CD4-positive, alpha-beta T cell (primary cell): ENCODE results near the gene PIK3AP1. TPM values are rescaled to one million over a fixed set of nuclear protein-coding genes. Genes with fewer than 3 reads are reported as not detected.

ENCODE experiments used
- ATAC-seq: fragments of 200-7000 bp; cut with Tn5 transposase; one replicate; pipeline ENCODE4 v1.10.0; 2022; ENCODE audit warnings: mild to moderate bottlenecking; ENCODE audit not compliant: poor library complexity
- CTCF ChIA-PET: fragments of 350-600 bp; sonication (Branson Sonifier 250); formaldehyde crosslinking; loops from one replicate; lab custom pipeline; 2021; ENCODE audit warnings: antibody characterized with exemption, inconsistent platforms; lab: Charles Lee
- POLR2A ChIA-PET: fragments of 350-600 bp; sonication (Branson Sonifier 250); formaldehyde crosslinking; loops from one replicate; lab custom pipeline; 2021; ENCODE audit warnings: antibody characterized with exemption, inconsistent platforms; lab: Charles Lee
- DNase-seq, 14 experiments: peaks; one replicate each; pipeline ENCODE4 v3.0.0-alpha.2; 2013 to 2020; ENCODE audit warnings: mixed read lengths in 2 of 14
- H3K27ac ChIP-seq, 2 donors: one replicate each; pipeline versions ENCODE4 v1.5.1 to v1.7.0; 2013; ENCODE audit warnings: low read length in 2 of 2, low read depth in 1 of 2, mild to moderate bottlenecking in 1 of 2
- H3K27me3 ChIP-seq, 2 experiments: 1 replicate in 1 of 2; 2 replicates in 1 of 2; pipeline versions ENCODE4 v1.6.1 to v1.7.0; 2013; ENCODE audit warnings: low read length in 2 of 2, control low read depth in 1 of 2, mild to moderate bottlenecking in 1 of 2, moderate library complexity in 1 of 2; ENCODE audit not compliant: insufficient read depth in 2 of 2, control insufficient read depth in 1 of 2
- H3K36me3 ChIP-seq: one replicate; pipeline ENCODE4 v1.6.1; 2013; ENCODE audit warnings: low read length, control low read depth; ENCODE audit not compliant: insufficient read depth
- H3K4me1 ChIP-seq: one replicate; pipeline ENCODE4 v1.6.1; 2013; ENCODE audit warnings: low read length, control low read depth; ENCODE audit not compliant: insufficient read depth
- H3K4me3 ChIP-seq: one replicate; pipeline ENCODE4 v1.5.1; 2013; ENCODE audit warnings: mild to moderate bottlenecking, low read length, moderate library complexity
- H3K9me3 ChIP-seq, 2 experiments: 1 replicate in 1 of 2; 2 replicates in 1 of 2; pipeline versions ENCODE4 v1.6.1 to v1.7.0; 2013; ENCODE audit warnings: low read length in 2 of 2, mild to moderate bottlenecking in 2 of 2, control low read depth in 1 of 2, moderate library complexity in 1 of 2; ENCODE audit not compliant: control insufficient read depth in 1 of 2, insufficient read depth in 1 of 2
- H3K27ac Mint-ChIP-seq: one replicate; pipeline ENCODE4 v1.8.0; 2020; ENCODE audit warnings: mixed read lengths
- H3K27me3 Mint-ChIP-seq: one replicate; pipeline ENCODE4 v1.8.0; 2021; ENCODE audit warnings: mixed read lengths
- H3K36me3 Mint-ChIP-seq: one replicate; pipeline ENCODE4 v1.8.0; 2021; ENCODE audit warnings: low read depth, mixed read lengths
- H3K4me1 Mint-ChIP-seq: one replicate; pipeline ENCODE4 v1.8.0; 2021; ENCODE audit warnings: low read depth, mixed read lengths
- H3K4me3 Mint-ChIP-seq: one replicate; pipeline ENCODE4 v1.8.0; 2020; ENCODE audit warnings: mild to moderate bottlenecking, mixed read lengths
- H3K9me3 Mint-ChIP-seq: one replicate; pipeline ENCODE4 v1.8.0; 2020; ENCODE audit warnings: mixed read lengths
- CTCF ChIP-seq: fragments of 200-600 bp; IDR thresholded peaks from one replicate; pipeline ENCODE4 v1.8.0; 2022; ENCODE audit warnings: antibody characterized with exemption, mild to moderate bottlenecking
- intact Hi-C, 2 experiments: fragments of 100-400 bp; cut with DNase I in 1 of 2; cut with micrococcal nuclease in 1 of 2; formaldehyde crosslinking; loops; one replicate each; pipeline versions ENCODE4 v1.15.1 to v1.9.0; 2023 to 2025; cut with DNase I, micrococcal nuclease
- total RNA-seq, 174 experiments: library from RNA in 2 of 174; stranded (reverse) in 2 of 174; gene quantifications; one replicate each; pipeline ENCODE4 v1.2.3 and lab custom pipeline; 2021 to 2026

The PIK3AP1 gene
- total RNA-seq, 2 experiments from 2014 or later, result 0.58 to 0.59 TPM

DNA sequence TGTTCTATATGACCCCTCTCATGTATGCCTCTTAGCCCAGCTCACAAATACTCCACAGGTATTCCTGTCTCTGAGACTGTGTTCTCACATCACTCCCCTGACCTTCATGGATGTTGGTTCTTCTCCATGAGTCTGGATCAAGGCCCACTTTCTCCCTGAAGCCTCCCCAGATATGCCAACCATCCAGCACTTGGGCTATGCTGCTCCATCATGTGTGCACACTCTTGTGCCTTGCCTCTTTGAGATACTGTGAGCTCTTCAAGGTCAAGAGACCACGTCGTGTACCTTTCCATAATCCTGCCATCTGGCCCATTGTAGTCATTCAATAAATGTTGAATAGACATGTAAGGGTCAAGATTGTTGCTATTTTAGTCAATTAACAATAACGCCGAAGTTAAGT, 103.4 kb downstream of the PIK3AP1 start:
- no peaks in the 10 kb centered on the region for H3K27me3 ChIP-seq
- intact Hi-C loops, result no loop called here
- DNase-seq (no peak), ATAC-seq (no peak)
- no peak for TF ChIP-seq CTCF
- H3K4me1 Mint-ChIP-seq, result no peaks in the 10 kb centered on the region
- H3K27me3 Mint-ChIP-seq, result no peaks in the 10 kb centered on the region
- no peaks in the 10 kb centered on the region for H3K36me3 ChIP-seq
- no peaks in the 10 kb centered on the region for H3K4me1 ChIP-seq
- no peak overlapping the region for H3K27ac Mint-ChIP-seq
- H3K4me3 Mint-ChIP-seq, result no peak overlapping the region
- H3K36me3 Mint-ChIP-seq, result no peaks in the 10 kb centered on the region
- CTCF ChIA-PET, result no interaction called here
- no peaks in the 10 kb centered on the region for H3K9me3 ChIP-seq
- no peak overlapping the region for H3K27ac ChIP-seq
- no peaks in the 10 kb centered on the region for H3K9me3 Mint-ChIP-seq
- POLR2A ChIA-PET, result no interaction called here
- H3K4me3 ChIP-seq, result no peak overlapping the region

GRCh38 chr10:96614515-96614914, 105.8 kb downstream of the PIK3AP1 start:
- H3K9me3 ChIP-seq, result no peaks in the 10 kb centered on the region
- Mint-ChIP-seq H3K9me3 (no peaks in the 10 kb centered on the region), H3K4me1 (peaks cover 5% of the 10 kb centered on the region), H3K27ac (no peak overlapping the region), H3K27me3 (no peaks in the 10 kb centered on the region), H3K4me3 (no peak overlapping the region), H3K36me3 (no peaks in the 10 kb centered on the region)
- ChIA-PET POLR2A (no interaction called here), CTCF (interaction anchor here (0.9 kb wide), 1 partner anchor 26 kb away, joined by 3 read pairs; no protein-coding TSS in a partner anchor)
- H3K36me3 ChIP-seq, result no peaks in the 10 kb centered on the region
- no peaks in the 10 kb centered on the region for H3K27me3 ChIP-seq
- H3K27ac ChIP-seq, result no peak overlapping the region
- intact Hi-C loops, result no loop called here
- no peak for ATAC-seq
- peaks cover 14% of the 10 kb centered on the region for H3K4me1 ChIP-seq
- DNase-seq, result no peak
- no peak for TF ChIP-seq CTCF
- no peak overlapping the region for H3K4me3 ChIP-seq

DNA sequence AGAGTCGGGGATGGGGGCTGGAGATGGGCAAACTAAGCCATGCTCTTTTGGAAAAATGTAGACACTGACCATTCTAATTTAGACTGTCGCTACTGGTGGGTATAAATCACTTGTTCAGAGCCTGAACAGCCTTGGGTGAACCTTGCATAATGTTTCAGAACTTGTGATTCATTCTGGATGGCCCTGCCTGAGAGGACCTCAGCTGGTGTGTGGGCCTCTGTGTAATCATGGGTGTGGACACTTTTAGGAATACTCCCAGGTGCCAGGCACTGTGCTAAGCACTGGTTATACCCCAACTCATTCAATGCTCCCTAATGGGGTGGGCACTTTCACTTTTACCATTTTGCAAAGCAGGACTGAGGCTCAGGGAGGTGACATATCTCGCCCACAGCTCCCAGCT, 106.7 kb downstream of the PIK3AP1 start:
- H3K27ac ChIP-seq, result no peak overlapping the region
- H3K36me3 Mint-ChIP-seq, result no peaks in the 10 kb centered on the region
- ChIA-PET POLR2A (no interaction called here), CTCF (no interaction called here)
- no peak overlapping the region for H3K4me3 ChIP-seq
- ATAC-seq (no peak), DNase-seq (no peak)
- H3K4me3 Mint-ChIP-seq, result no peak overlapping the region
- no peaks in the 10 kb centered on the region for H3K36me3 ChIP-seq
- intact Hi-C loops, result no loop called here
- no peak for TF ChIP-seq CTCF
- H3K27ac Mint-ChIP-seq, result no peak overlapping the region
- peaks cover 5% of the 10 kb centered on the region for H3K4me1 Mint-ChIP-seq
- H3K4me1 ChIP-seq, result peaks cover 14% of the 10 kb centered on the region
- H3K9me3 ChIP-seq, result no peaks in the 10 kb centered on the region
- no peaks in the 10 kb centered on the region for H3K27me3 Mint-ChIP-seq
- no peaks in the 10 kb centered on the region for H3K9me3 Mint-ChIP-seq
- no peaks in the 10 kb centered on the region for H3K27me3 ChIP-seq
